Ishikawa (cell line): Measurements from ENCODE around the gene CACNA1D.

Experiments
- CEBPB ChIP-seq: IDR thresholded peaks from 2 replicates; pipeline ENCODE4 v1.6.1; 2012
- EGR1 ChIP-seq: IDR thresholded peaks from 2 replicates; pipeline ENCODE4 v1.6.1; 2012
- EP300 ChIP-seq: IDR thresholded peaks from 2 replicates; pipeline ENCODE4 v1.6.1; 2012; ENCODE audit warnings: borderline replicate concordance
- TF ChIP-seq, protein P1 (sequence below): IDR thresholded peaks from 2 replicates; pipeline ENCODE4 v1.6.1; 2012
- TF ChIP-seq, protein P2 (sequence below): IDR thresholded peaks from 2 replicates; pipeline ENCODE4 v1.6.1; 2012; ENCODE audit warnings: low read depth, mild to moderate bottlenecking

DNA sequence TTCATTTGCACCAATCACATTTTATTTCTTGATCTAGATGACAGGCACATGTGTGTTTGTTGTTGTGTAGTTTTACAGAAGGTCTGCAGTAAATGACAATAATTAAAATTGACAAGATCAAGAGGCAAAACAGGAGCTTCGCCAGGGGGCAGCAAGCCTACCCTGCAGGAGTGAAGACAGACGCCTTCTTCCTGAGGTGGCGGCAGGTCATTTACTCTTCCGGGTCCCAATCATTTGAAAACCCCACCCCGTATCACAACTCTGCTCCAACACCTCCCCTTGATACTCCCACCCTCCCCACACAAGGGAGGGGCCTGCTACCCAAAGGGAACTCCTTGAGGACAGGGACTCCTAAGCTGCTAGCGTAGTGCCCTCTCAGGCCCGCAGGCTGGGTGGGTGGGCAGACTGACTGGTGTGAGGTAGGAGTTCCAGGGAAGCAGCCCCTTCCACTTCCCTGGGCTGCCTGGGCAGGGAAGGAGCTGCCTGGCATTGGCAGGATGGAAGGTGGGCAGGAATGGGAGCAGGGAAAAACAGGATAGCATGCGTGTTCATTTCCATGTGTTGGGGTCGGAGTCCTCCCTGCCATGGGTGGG lies 338.7 kb downstream of the CACNA1D start:
- TF ChIP-seq EGR1 (no peak), CEBPB (no peak), EP300 (no peak)
- TF ChIP-seq, protein P1, sequence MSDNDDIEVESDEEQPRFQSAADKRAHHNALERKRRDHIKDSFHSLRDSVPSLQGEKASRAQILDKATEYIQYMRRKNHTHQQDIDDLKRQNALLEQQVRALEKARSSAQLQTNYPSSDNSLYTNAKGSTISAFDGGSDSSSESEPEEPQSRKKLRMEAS = no peak
- TF ChIP-seq, protein P2, sequence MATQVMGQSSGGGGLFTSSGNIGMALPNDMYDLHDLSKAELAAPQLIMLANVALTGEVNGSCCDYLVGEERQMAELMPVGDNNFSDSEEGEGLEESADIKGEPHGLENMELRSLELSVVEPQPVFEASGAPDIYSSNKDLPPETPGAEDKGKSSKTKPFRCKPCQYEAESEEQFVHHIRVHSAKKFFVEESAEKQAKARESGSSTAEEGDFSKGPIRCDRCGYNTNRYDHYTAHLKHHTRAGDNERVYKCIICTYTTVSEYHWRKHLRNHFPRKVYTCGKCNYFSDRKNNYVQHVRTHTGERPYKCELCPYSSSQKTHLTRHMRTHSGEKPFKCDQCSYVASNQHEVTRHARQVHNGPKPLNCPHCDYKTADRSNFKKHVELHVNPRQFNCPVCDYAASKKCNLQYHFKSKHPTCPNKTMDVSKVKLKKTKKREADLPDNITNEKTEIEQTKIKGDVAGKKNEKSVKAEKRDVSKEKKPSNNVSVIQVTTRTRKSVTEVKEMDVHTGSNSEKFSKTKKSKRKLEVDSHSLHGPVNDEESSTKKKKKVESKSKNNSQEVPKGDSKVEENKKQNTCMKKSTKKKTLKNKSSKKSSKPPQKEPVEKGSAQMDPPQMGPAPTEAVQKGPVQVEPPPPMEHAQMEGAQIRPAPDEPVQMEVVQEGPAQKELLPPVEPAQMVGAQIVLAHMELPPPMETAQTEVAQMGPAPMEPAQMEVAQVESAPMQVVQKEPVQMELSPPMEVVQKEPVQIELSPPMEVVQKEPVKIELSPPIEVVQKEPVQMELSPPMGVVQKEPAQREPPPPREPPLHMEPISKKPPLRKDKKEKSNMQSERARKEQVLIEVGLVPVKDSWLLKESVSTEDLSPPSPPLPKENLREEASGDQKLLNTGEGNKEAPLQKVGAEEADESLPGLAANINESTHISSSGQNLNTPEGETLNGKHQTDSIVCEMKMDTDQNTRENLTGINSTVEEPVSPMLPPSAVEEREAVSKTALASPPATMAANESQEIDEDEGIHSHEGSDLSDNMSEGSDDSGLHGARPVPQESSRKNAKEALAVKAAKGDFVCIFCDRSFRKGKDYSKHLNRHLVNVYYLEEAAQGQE = no peak
